Astrocyte of the spinal cord (primary cell): ENCODE results near the gene MPHOSPH10.
"Not testable (repeated sequence)": the region's sequence is repeated elsewhere in the genome, so short reads cannot be mapped to it uniquely, and the experiment has no call there.

ENCODE experiments used
- DNase-seq: peaks from one replicate; pipeline ENCODE4 v3.0.0; 2011; ENCODE audit warnings: low read depth, low spot score
- H3K4me3 ChIP-seq: 2 replicates; pipeline ENCODE4 v1.5.1; 2011; ENCODE audit warnings: low read depth, mild to moderate bottlenecking, low read length, moderate library complexity
- CTCF ChIP-seq: IDR thresholded peaks from 2 replicates; pipeline ENCODE4 v1.5.1; 2012; ENCODE audit warnings: low read depth, mild to moderate bottlenecking, low read length, inconsistent platforms
- in situ Hi-C: cut with HindIII; loops from 2 replicates; pipeline ENCODE4 v1.10.0; 2017; ENCODE audit warnings: low sequenced_read_pairs

Gene MPHOSPH10

GRCh38 chr2:71181316-71181715 lies 50.9 kb downstream of the MPHOSPH10 start:
- no peak overlapping the region for H3K4me3 ChIP-seq
- no peak for TF ChIP-seq CTCF
- no peak for DNase-seq
- in situ Hi-C loops, result no loop called here

- H3K4me3 ChIP-seq, in situ Hi-C loops, DNase-seq: not testable (repeated sequence)
Observed at GRCh38 chr2:71183306-71184115, 53.1 kb downstream of the MPHOSPH10 start.

- no peak for DNase-seq
- in situ Hi-C loops, result no loop called here
- no peak for TF ChIP-seq CTCF
- no peak overlapping the region for H3K4me3 ChIP-seq
Observed at GRCh38 chr2:71186973-71187372, 56.5 kb downstream of the MPHOSPH10 start.

GRCh38 chr2:71187589-71187988 lies 57.2 kb downstream of the MPHOSPH10 start:
- TF ChIP-seq CTCF, result no peak
- DNase-seq, result no peak
- in situ Hi-C loops, result no loop called here
- no peak overlapping the region for H3K4me3 ChIP-seq

- in situ Hi-C loops, result no loop called here
- TF ChIP-seq CTCF, result peak; percentile 33
- DNase-seq, result peak; percentile 1
Observed at GRCh38 chr2:71190656-71191569, 60.5 kb downstream of the MPHOSPH10 start.

GRCh38 chr2:71191570-71191943 lies 61.1 kb downstream of the MPHOSPH10 start:
- TF ChIP-seq CTCF, result no peak
- no peak for DNase-seq
- in situ Hi-C loops, result no loop called here

More at GRCh38 chr2:71190656-71191569, 60.5 kb downstream of the MPHOSPH10 start:
- no peak overlapping the region for H3K4me3 ChIP-seq

More at GRCh38 chr2:71191570-71191943, 61.1 kb downstream of the MPHOSPH10 start:
- H3K4me3 ChIP-seq, result no peak overlapping the region
